Fibroblast of villous mesenchyme (primary cell): Measurements from ENCODE around the gene ABCA4. TPM values are rescaled to one million over a fixed set of nuclear protein-coding genes. Genes with fewer than 3 reads are reported as not detected.

Experiments
- DNase-seq: peaks from one replicate; pipeline ENCODE4 v3.0.0-alpha.2; 2010; ENCODE audit warnings: low read depth
- H3K4me3 ChIP-seq: 2 replicates; pipeline ENCODE4 v1.5.1; 2011; ENCODE audit warnings: low read depth, mild to moderate bottlenecking, low read length
- CTCF ChIP-seq: IDR thresholded peaks from 2 replicates; pipeline ENCODE4 v1.5.1; 2012; ENCODE audit warnings: low read depth, mild to moderate bottlenecking, low read length; ENCODE audit not compliant: insufficient read depth
- total RNA-seq: library from RNA; depleted of rRNA; stranded (reverse); fragments of >200 nt; gene quantifications from 2 replicates; pipeline ENCODE4 v1.2.3, GENCODE V29; 2012

Gene ABCA4
- total RNA-seq, 1 donor = 0.43 TPM

DNA sequence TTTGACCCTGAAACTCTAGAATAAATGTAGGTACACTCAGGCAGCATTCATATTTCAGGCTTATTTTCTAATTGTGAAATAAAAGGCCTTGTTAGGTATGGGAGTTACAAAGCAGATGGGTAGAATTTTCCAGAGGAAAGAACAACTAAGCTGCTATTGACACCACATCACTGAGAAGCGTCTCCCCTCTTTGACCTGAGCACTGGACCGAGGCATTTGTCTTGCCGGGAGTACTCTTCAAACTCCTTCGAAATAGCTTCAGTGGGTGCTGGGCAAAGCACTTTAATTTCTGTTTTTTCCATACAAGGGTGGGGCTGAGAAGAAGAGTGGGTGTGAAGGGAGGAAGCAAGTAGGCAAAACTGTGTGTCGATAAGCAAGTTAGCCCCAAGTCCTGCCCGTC, 36.4 kb downstream of the ABCA4 start:
- DNase-seq = no peak
- TF ChIP-seq CTCF = no peak
- no peak overlapping the region for H3K4me3 ChIP-seq

DNA sequence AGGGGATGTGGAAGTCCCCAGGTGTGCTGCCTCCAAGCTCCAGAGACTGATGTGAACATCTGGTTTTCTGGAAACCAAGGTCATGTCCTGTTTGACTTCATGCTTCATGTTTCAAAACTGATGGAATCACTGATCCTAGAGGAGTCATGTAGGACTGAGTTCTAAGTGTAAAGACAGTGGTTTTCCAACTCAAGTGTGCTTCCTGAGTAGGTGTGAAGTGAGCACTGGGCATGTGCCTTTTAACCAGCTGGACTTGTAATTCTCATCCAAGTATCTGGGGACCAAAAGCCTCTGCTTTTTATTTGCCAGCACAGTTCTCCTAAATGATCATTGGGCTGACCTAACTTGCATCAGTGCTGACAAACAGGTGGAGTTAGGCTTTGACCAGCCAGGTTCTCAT, 36.9 kb downstream of the ABCA4 start:
- no peak for TF ChIP-seq CTCF
- H3K4me3 ChIP-seq = no peak overlapping the region
- no peak for DNase-seq

DNA sequence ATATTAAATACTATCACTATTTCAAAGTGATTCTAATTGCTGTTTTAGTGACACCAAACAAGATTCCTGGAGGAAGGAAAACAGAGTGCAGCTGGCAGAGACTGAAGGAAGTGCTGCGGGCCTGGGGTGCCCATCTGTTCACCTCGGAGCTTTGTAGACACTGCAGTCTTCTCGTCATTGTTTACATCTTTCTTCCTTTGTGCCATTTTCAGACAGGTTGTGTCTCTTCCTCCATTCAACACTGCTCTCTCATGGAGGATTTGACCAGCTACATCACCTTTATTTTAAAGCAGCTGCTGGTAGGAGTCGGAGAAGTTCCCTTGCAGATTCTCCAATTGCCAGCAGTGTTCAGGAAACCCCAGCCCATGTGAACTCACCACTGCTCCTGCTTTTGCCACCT, 37.3 kb downstream of the ABCA4 start:
- DNase-seq = no peak
- no peak for TF ChIP-seq CTCF

GRCh38 chr1:94081566-94082344, 39.2 kb downstream of the ABCA4 start:
- peak; percentile 55 for DNase-seq
- H3K4me3 ChIP-seq = no peak overlapping the region
- TF ChIP-seq CTCF = no peak

More for the DNA sequence above, 37.3 kb downstream of the ABCA4 start:
- no peak overlapping the region for H3K4me3 ChIP-seq

- no peak for DNase-seq
- H3K4me3 ChIP-seq = no peak overlapping the region
- no peak for TF ChIP-seq CTCF
Measured at GRCh38 chr1:94079989-94080388, 41.0 kb downstream of the ABCA4 start.

GRCh38 chr1:94079080-94079940, 41.6 kb downstream of the ABCA4 start:
- H3K4me3 ChIP-seq = no peak overlapping the region
- no peak for TF ChIP-seq CTCF
- no peak for DNase-seq
